PC-3 (cell line): ENCODE results near the gene PLA2G4B. TPM values are rescaled to one million over a fixed set of nuclear protein-coding genes. Genes with fewer than 3 reads are reported as not detected.

Experiments
- ATAC-seq: fragments of 200-7000 bp; cut with Tn5 transposase; 2 replicates; pipeline ENCODE4 v1.9.1; 2020; ENCODE audit warnings: mild to moderate bottlenecking, moderate library complexity
- BruUV-seq: library from RNA; stranded (reverse); fragments of 400-500 nt; replicated peaks from 2 replicates; lab custom pipeline; 2021; lab: Mats Ljungman, UMichigan
- CTCF ChIA-PET: fragments of 300-600 bp; sonication (Branson Sonifier 250); formaldehyde crosslinking; loops from one replicate; lab custom pipeline; 2022; ENCODE audit warnings: antibody characterized with exemption; lab: Charles Lee
- POLR2A ChIA-PET: fragments of 300-600 bp; sonication (Branson Sonifier 250); formaldehyde crosslinking; loops from one replicate; lab custom pipeline; 2022; ENCODE audit warnings: antibody characterized with exemption; ENCODE audit not compliant: unreplicated experiment; lab: Charles Lee
- DNase-seq: peaks from one replicate; pipeline ENCODE4 v3.0.0-alpha.2; 2015
- H2AFZ ChIP-seq: fragments of 300-600 bp; sonication (generic); 2 replicates; pipeline ENCODE4 v1.6.0; 2016; ENCODE audit warnings: antibody characterized with exemption, low read length
- H3F3A ChIP-seq: fragments of 300-600 bp; sonication (generic); one replicate; pipeline ENCODE4 v1.6.0; 2017; ENCODE audit warnings: antibody characterized with exemption, low read length, control low read depth, mild to moderate bottlenecking; ENCODE audit not compliant: unreplicated experiment
- H3K27ac ChIP-seq: fragments of 300-600 bp; sonication (generic); 2 replicates; pipeline ENCODE4 v1.5.1; 2016; ENCODE audit warnings: mild to moderate bottlenecking, low read length
- H3K27me3 ChIP-seq: fragments of 300-600 bp; sonication (generic); 2 replicates; pipeline ENCODE4 v1.6.1; 2016; ENCODE audit warnings: low read length, mixed read lengths
- H3K36me3 ChIP-seq: fragments of 300-600 bp; sonication (generic); 2 replicates; pipeline ENCODE4 v1.6.1; 2016; ENCODE audit warnings: low read depth, mixed run types, low read length, mixed read lengths
- H3K4me1 ChIP-seq: fragments of 300-600 bp; sonication (generic); 2 replicates; pipeline ENCODE4 v1.5.1; 2016; ENCODE audit warnings: low read length; ENCODE audit not compliant: insufficient read depth
- H3K4me2 ChIP-seq: fragments of 300-600 bp; sonication (generic); 2 replicates; pipeline ENCODE4 v1.6.0; 2016; ENCODE audit warnings: low read length
- H3K4me3 ChIP-seq: fragments of 300-600 bp; sonication (generic); 2 replicates; pipeline ENCODE4 v1.5.1; 2016; ENCODE audit warnings: mild to moderate bottlenecking, low read length, mixed read lengths
- H3K79me2 ChIP-seq: fragments of 300-600 bp; sonication (generic); 2 replicates; pipeline ENCODE4 v1.6.1; 2017; ENCODE audit warnings: low read length, mixed read lengths
- H3K9ac ChIP-seq: fragments of 300-600 bp; sonication (generic); 2 replicates; pipeline ENCODE4 v1.6.0; 2016; ENCODE audit warnings: mild to moderate bottlenecking, low read length
- H3K9me2 ChIP-seq: fragments of 300-600 bp; sonication (generic); replicated peaks from 2 replicates; pipeline ENCODE4 v1.6.1; 2016; ENCODE audit warnings: mixed run types, low read length, mixed read lengths
- H3K9me3 ChIP-seq: fragments of 300-600 bp; sonication (generic); 2 replicates; pipeline ENCODE4 v1.6.1; 2016; ENCODE audit warnings: low read length, mixed read lengths
- H4K20me1 ChIP-seq: fragments of 300-600 bp; sonication (generic); 2 replicates; pipeline ENCODE4 v1.6.1; 2016; ENCODE audit warnings: low read length, mixed read lengths
- EZH2 ChIP-seq: fragments of 300-600 bp; sonication (generic); IDR thresholded peaks from one replicate; pipeline ENCODE4 v1.6.1; 2017; ENCODE audit warnings: antibody characterized with exemption, mild to moderate bottlenecking, low read length; ENCODE audit not compliant: unreplicated experiment
- EZH2phosphoT487 ChIP-seq: fragments of 300-600 bp; sonication (generic); IDR thresholded peaks from 2 replicates; pipeline ENCODE4 v1.6.1; 2018; ENCODE audit warnings: mild to moderate bottlenecking, antibody characterized with exemption, low read length, borderline replicate concordance
- intact Hi-C: fragments of 100-400 bp; cut with micrococcal nuclease; formaldehyde crosslinking; loops from 2 replicates; pipeline ENCODE4 v1.9.0; 2023
- total RNA-seq: library from RNA; depleted of rRNA; stranded (reverse); fragments of >200 nt; gene quantifications from 2 replicates; pipeline ENCODE4 v1.2.3, GENCODE V29; 2014
- TF ChIP-seq, protein P1 (sequence below): fragments of 300-600 bp; sonication (generic); conservative IDR thresholded peaks from 2 replicates; pipeline ENCODE4 v1.5.1; 2017; ENCODE audit warnings: antibody characterized with exemption, low read depth, mild to moderate bottlenecking, low read length

The PLA2G4B gene
- total RNA-seq, 1 experiment from 2014 or later = 12.2 TPM

DNA sequence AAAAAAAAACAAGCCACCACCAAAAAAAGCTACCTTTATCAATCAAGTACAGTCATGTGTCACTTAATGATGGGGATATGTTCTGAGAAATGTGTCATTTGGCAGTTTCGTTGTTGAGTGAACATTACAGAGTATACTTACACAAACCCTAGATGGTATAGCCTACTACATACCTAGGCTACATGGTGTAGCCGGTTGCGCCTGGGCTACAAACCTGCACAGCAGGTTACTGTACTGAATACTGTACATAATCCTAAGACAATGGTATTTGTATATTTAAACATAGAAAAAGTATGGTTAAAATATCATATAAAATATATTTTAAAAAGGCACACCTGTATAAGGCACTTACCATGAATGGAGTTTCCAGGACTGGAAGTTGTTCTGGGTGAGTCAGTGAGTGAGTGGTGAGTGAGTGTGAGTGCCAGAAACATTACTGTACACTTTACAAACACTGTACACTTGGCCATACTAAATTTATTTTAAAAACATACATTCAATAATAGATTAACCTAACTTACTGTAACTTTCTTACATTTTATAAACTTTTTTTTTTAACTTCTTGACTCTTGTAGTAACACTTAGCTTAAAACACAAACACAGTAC is 36.7 kb upstream of the PLA2G4B start:
- DNase-seq = peak; percentile 91
- H3K36me3 ChIP-seq = peaks cover 10% of the 10 kb centered on the region
- H3K9me3 ChIP-seq = no peaks in the 10 kb centered on the region
- intact Hi-C loops = loop anchor here (1.0 to 2.0 kb wide), 2 partner anchors 22 to 27 kb away; partner anchors contain the start of gene MAPKBP1
- H3K9ac ChIP-seq = peak overlapping the region; percentile 45
- peak; percentile 93 for ATAC-seq
- H3K4me1 ChIP-seq = peaks cover 55% of the 10 kb centered on the region
- H3K4me2 ChIP-seq = peak overlapping the region; percentile 72
- no TSS peak for BruUV-seq
- ChIA-PET POLR2A (interaction anchor here (1.3 kb wide), 1 partner anchor 28 kb away, joined by 9 read pairs; the partner anchor contains the start of gene MAPKBP1), CTCF (interaction anchor here (0.9 to 1.2 kb wide), 2 partner anchors 28 to 29 kb away, joined by 3 to 10 read pairs; partner anchors contain the start of gene MAPKBP1)
- H3F3A ChIP-seq = peaks cover 14% of the 10 kb centered on the region
- no peak overlapping the region; the same call in 1 of the 2 replicates for H3K4me3 ChIP-seq
- no peaks in the 10 kb centered on the region for H4K20me1 ChIP-seq
- H3K27me3 ChIP-seq = no peaks in the 10 kb centered on the region
- no peak overlapping the region for H2AFZ ChIP-seq
- no peaks in the 10 kb centered on the region for H3K9me2 ChIP-seq
- TF ChIP-seq EZH2 (no peak), EZH2phosphoT487 (no peak)
- TF ChIP-seq, protein P1, sequence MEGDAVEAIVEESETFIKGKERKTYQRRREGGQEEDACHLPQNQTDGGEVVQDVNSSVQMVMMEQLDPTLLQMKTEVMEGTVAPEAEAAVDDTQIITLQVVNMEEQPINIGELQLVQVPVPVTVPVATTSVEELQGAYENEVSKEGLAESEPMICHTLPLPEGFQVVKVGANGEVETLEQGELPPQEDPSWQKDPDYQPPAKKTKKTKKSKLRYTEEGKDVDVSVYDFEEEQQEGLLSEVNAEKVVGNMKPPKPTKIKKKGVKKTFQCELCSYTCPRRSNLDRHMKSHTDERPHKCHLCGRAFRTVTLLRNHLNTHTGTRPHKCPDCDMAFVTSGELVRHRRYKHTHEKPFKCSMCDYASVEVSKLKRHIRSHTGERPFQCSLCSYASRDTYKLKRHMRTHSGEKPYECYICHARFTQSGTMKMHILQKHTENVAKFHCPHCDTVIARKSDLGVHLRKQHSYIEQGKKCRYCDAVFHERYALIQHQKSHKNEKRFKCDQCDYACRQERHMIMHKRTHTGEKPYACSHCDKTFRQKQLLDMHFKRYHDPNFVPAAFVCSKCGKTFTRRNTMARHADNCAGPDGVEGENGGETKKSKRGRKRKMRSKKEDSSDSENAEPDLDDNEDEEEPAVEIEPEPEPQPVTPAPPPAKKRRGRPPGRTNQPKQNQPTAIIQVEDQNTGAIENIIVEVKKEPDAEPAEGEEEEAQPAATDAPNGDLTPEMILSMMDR = no peak
- peak overlapping the region; percentile 86 for H3K27ac ChIP-seq
- H3K79me2 ChIP-seq = peaks cover 29% of the 10 kb centered on the region; the same call in 1 of the 2 replicates

- Histone ChIP-seq H3K9ac (no peak overlapping the region), H4K20me1 (no peaks in the 10 kb centered on the region), H3K4me3 (no peak overlapping the region), H3K9me2 (no peaks in the 10 kb centered on the region), H3K27ac (no peak overlapping the region), H3K36me3 (peaks cover 10% of the 10 kb centered on the region), H3K79me2 (peaks cover 10% of the 10 kb centered on the region; the same call in 1 of the 2 replicates), H2AFZ (no peak overlapping the region), H3K27me3 (no peaks in the 10 kb centered on the region), H3K4me1 (peaks cover 45% of the 10 kb centered on the region), H3F3A (peaks cover 14% of the 10 kb centered on the region), H3K4me2 (no peak overlapping the region), H3K9me3 (no peaks in the 10 kb centered on the region)
- intact Hi-C loops = no loop called here
- ATAC-seq (no peak), DNase-seq (no peak)
- ChIA-PET CTCF (no interaction called here), POLR2A (no interaction called here)
- BruUV-seq = no TSS peak
- no peak for TF ChIP-seq EZH2phosphoT487
- no peak for TF ChIP-seq EZH2
- TF ChIP-seq, protein P1 = no peak
Measured at GRCh38 chr15:41804361-41804760, 34.3 kb upstream of the PLA2G4B start.
